Measurements from ENCODE around the gene GEMIN2.
"Not testable (repeated sequence)": the region's sequence is repeated elsewhere in the genome, so short reads cannot be mapped to it uniquely, and the experiment has no call there.

The GEMIN2 gene

GRCh38 chr14:39179042-39179441 is 64.9 kb downstream of the GEMIN2 start:
- no peak for DNase-seq

- no peak for DNase-seq
These were observed 66.4 kb downstream of the GEMIN2 start for GRCh38 chr14:39180553-39180952.

GRCh38 chr14:39181026-39181692 is 67.0 kb downstream of the GEMIN2 start:
- DNase-seq, result no peak

- DNase-seq, result no peak
These were observed 67.5 kb downstream of the GEMIN2 start for GRCh38 chr14:39181693-39182047.

- DNase-seq, result peak in 1 of 4 experiments; percentile 24
These were observed 68.9 kb downstream of the GEMIN2 start for GRCh38 chr14:39182770-39183684.

GRCh38 chr14:39183685-39184003 is 69.5 kb downstream of the GEMIN2 start:
- DNase-seq, result not testable (repeated sequence)

- DNase-seq, result no peak
These were observed 70.6 kb downstream of the GEMIN2 start for GRCh38 chr14:39184628-39185255.

GRCh38 chr14:39185256-39186049 is 71.3 kb downstream of the GEMIN2 start:
- no peak for DNase-seq

All from suppressor macrophage (primary cell).